ENCODE measurements around the gene HDAC3.

- TF ChIP-seq CTCF (IDR thresholded peaks at IDR 0.05): no peak
- TF ChIP-seq POLR2A (IDR thresholded peaks at IDR 0.05): no peak
- no peak for TF ChIP-seq POLR2AphosphoS5 (IDR thresholded peaks at IDR 0.05; ENCODE audit: insufficient read depth in 1 of 2, low read depth in 1 of 2)
These were observed 38.1 kb upstream of the HDAC3 start for GRCh38 chr5:141674747-141675146.

Measured in vagina (tissue), 2 donors.